HAP-1 (cell line): ENCODE data around the gene ZPR1.
A peak's percentile ranks its signal among the peaks of the same experiment; 100 is the strongest.

Experiments used
- DNase-seq, 2 experiments: peaks; one replicate each; pipeline ENCODE4 v3.0.0-alpha.2; 2016 to 2020; ENCODE audit warnings: low spot score in 2 of 2
- H3K27me3 ChIP-seq: fragments of 250-450 bp; sonication (Bioruptor Pico); 2 replicates; pipeline ENCODE4 v1.5.1; 2020; ENCODE audit warnings: low read depth, mild to moderate bottlenecking, moderate library complexity
- H3K36me3 ChIP-seq: fragments of 250-450 bp; sonication (Bioruptor Pico); replicated peaks from 2 replicates; pipeline ENCODE4 v1.5.1; 2020; ENCODE audit warnings: mild to moderate bottlenecking
- H3K4me1 ChIP-seq: fragments of 250-450 bp; sonication (Bioruptor Pico); 2 replicates; pipeline ENCODE4 v1.5.1; 2020; ENCODE audit warnings: mild to moderate bottlenecking
- H3K4me3 ChIP-seq: fragments of 250-450 bp; sonication (Bioruptor Pico); 2 replicates; pipeline ENCODE4 v1.5.1; 2020; ENCODE audit warnings: mild to moderate bottlenecking, moderate library complexity
- H3K9me3 ChIP-seq: fragments of 250-450 bp; sonication (Bioruptor Pico); 2 replicates; pipeline ENCODE4 v1.5.1; 2020; ENCODE audit warnings: mild to moderate bottlenecking, moderate library complexity
- in situ Hi-C: fragments of 300-500 bp; cut with MboI; formaldehyde crosslinking; loops from 3 replicates; pipeline ENCODE4 v1.14.3; 2020; ENCODE audit warnings: low sequenced_read_pairs, inconsistent platforms, mixed read lengths

Gene ZPR1

DNA sequence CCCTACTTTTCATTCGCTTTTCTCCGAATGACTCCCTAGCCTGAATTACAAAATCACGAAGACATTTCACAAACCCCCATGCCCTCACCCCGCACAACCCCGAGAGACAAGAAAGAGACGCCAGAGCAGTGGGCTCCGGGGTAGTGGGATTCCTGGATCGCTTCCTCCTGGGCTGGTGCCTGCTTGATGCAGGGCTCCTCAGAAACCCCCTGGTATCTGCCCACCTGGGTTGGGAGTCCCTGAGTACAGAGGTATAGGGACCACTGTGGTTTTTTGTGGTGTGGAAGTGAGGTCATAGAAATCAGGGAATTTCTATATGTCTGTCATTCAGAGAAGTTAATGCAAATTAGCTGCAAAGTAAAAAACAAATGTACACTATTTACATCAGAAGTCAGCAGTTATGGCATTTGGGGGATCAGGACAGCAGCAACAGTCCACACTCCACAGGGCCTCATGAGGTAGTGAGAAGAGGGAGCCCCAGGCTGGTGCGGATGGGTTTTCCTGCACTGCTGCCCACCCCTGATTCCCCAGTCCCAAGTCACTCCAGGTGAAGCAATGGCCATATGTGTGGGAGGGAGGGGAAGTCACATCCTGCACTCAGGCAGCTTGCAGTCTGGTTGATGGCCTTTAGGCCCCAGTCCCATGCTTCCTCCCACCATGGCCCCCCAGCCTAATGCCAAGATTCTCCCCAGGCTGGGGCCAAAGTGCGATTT lies 54.6 kb downstream of the ZPR1 start:
- Histone ChIP-seq H3K27me3 (no peaks in the 10 kb centered on the region; the same call in 1 of the 2 replicates), H3K4me1 (no peaks in the 10 kb centered on the region), H3K36me3 (no peaks in the 10 kb centered on the region), H3K4me3 (no peak overlapping the region), H3K9me3 (no peaks in the 10 kb centered on the region)
- in situ Hi-C loops, result no loop called here
- DNase-seq, result no peak

DNA sequence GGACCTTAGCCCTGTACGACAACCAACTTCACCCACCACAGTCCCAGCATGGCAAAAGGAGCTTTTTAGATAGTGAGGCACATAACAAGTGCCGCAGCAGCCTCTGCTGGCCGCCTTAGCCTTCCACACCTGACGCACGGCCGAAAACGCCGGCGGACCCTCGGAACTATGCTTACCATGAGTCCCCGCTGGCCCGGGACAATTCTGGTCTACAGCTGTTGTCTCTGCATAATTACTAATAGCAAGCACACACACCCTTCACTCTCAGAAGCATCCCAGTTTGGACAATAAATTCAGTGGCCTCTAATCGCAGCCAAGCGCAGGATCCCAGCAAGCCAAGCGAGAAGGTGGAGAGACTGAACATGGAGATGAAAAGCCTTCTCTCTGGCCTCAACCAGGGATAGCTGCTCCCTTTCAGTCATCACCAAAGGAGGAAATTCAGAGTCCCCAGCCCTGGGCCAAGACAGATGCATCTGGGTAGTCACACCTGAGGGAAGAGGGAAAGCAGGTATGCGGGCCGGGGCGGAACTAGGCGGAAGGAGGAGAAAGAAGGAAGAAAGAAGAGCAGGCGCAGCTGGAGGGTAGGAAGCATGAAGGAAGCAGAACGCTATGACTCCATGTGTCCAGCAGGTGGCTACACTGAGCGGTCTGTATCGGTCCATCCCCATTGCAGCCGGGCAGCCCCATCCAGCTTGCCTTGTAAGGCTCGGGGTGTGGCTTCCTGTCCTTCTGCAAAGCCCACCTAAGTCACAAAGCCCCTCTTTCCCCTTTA lies 55.4 kb downstream of the ZPR1 start:
- Histone ChIP-seq H3K27me3 (no peaks in the 10 kb centered on the region; the same call in 1 of the 2 replicates), H3K9me3 (no peaks in the 10 kb centered on the region), H3K4me3 (no peak overlapping the region), H3K4me1 (no peaks in the 10 kb centered on the region), H3K36me3 (no peaks in the 10 kb centered on the region)
- in situ Hi-C loops, result no loop called here
- peak; percentile 74 to 81 for DNase-seq

GRCh38 chr11:116731821-116732220 lies 56.0 kb downstream of the ZPR1 start:
- no peaks in the 10 kb centered on the region; the same call in 1 of the 2 replicates for H3K27me3 ChIP-seq
- H3K36me3 ChIP-seq, result no peaks in the 10 kb centered on the region
- H3K4me1 ChIP-seq, result no peaks in the 10 kb centered on the region
- DNase-seq, result no peak
- no peaks in the 10 kb centered on the region for H3K9me3 ChIP-seq
- in situ Hi-C loops, result no loop called here
- no peak overlapping the region for H3K4me3 ChIP-seq

DNA sequence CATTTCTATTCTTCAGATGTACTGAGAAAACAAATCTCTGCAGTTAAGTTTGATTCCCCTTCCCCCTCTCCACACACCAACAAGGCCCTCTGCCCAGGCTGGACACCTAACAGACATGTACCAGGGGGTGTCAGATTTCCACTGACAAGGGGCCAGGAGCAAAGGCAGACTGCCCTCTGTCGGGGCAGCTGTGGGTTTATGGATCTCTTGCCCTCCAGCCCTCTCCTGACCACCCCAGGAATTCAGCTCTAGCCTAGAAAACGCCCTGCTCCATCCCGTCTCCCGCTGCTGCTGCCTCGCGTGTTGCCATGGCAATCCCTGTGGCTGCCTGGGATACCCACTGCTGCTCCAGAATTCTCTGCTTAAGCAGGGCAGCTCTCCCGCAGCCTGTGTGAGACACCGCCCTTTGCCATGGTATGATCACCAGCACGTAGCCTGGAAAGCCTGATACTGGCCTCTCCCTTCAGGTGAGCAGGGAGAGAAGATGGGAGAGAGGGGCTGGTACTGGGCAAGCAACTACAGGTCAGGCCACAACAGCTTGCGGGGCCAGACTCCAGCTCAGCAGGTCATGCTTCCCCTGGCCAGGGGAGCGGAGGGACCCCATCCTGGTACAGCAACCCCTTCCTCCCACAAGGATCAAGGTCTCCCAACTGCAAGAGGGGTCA lies 56.6 kb downstream of the ZPR1 start:
- Histone ChIP-seq H3K27me3 (no peaks in the 10 kb centered on the region; the same call in 1 of the 2 replicates), H3K4me1 (no peaks in the 10 kb centered on the region), H3K9me3 (no peaks in the 10 kb centered on the region), H3K36me3 (no peaks in the 10 kb centered on the region), H3K4me3 (no peak overlapping the region)
- in situ Hi-C loops, result no loop called here
- peak in 1 of 2 experiments; percentile 13 for DNase-seq

DNA sequence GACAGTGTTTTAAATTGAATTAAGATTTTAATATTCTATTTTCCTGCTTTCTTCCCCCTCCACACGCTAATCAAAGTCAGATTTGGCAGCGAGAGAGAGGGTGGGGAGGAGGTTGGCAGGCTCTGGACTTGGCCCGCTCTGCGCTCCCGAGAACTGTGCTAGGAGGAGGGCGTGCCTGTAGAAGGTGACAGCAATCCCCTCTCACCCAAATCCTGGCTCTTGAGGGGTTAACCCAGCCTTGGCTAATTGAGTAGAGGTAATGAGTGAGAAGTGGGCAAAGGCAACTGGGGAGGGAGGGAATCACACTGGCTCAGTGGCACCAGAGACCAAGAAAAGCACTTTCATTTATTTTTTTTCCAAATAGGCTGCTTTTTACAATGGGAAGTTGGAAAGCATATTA lies 57.2 kb downstream of the ZPR1 start:
- Histone ChIP-seq H3K9me3 (no peaks in the 10 kb centered on the region), H3K4me3 (no peak overlapping the region), H3K27me3 (peaks cover 3% of the 10 kb centered on the region; the same call in 1 of the 2 replicates), H3K4me1 (no peaks in the 10 kb centered on the region), H3K36me3 (no peaks in the 10 kb centered on the region)
- in situ Hi-C loops, result no loop called here
- DNase-seq, result no peak

DNA sequence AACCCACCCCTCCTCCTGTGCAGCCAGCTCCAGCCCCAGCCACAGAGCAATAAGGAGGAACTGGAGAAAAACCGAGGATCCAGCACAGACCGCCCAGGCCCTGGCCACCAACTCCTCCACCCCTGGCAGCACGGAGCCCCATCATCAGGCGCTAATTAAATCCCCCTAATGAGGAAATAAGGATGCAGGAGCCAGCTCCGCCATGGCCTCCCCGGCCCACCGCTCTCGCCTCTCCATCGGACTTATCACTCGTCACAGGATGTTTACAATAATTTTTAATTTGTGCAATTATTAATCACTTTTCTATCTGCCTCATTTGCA lies 57.6 kb downstream of the ZPR1 start:
- Histone ChIP-seq H3K4me3 (no peak overlapping the region), H3K9me3 (no peaks in the 10 kb centered on the region), H3K4me1 (no peaks in the 10 kb centered on the region), H3K36me3 (no peaks in the 10 kb centered on the region), H3K27me3 (peaks cover 5% of the 10 kb centered on the region; the same call in 1 of the 2 replicates)
- in situ Hi-C loops, result no loop called here
- no peak for DNase-seq

GRCh38 chr11:116729501-116730240 lies 58.2 kb downstream of the ZPR1 start:
- in situ Hi-C loops, result no loop called here
- Histone ChIP-seq H3K27me3 (peaks cover 5% of the 10 kb centered on the region; the same call in 1 of the 2 replicates), H3K4me1 (no peaks in the 10 kb centered on the region), H3K36me3 (no peaks in the 10 kb centered on the region), H3K4me3 (no peak overlapping the region), H3K9me3 (no peaks in the 10 kb centered on the region)
- DNase-seq, result no peak

DNA sequence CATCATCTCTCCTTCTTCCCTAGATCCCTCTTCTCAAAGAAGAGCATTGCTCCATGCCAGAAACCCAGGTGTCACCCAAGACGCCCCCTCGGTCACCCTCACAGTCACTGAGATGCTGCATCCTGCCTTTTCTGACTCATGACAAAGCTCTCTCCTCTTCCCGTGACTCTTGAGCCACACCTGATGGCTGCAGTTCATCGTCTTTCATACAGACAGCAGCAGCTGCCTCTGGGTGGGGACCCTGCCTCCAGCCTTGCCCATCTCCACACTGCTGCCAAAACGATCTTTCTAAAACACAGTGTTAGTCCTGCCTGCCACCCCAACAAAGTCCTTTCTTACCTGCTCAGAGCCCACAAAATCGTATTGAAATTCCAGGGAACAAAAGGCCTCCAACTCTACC lies 59.8 kb downstream of the ZPR1 start:
- in situ Hi-C loops, result no loop called here

GRCh38 chr11:116725434-116726221 lies 62.2 kb downstream of the ZPR1 start:
- Histone ChIP-seq H3K9me3 (no peaks in the 10 kb centered on the region), H3K4me1 (no peaks in the 10 kb centered on the region), H3K4me3 (no peak overlapping the region), H3K27me3 (0 out of 2 replicates have a peak, but pooled peaks cover 7% of the 10 kb centered on the region), H3K36me3 (no peaks in the 10 kb centered on the region)
- DNase-seq, result no peak
- in situ Hi-C loops, result no loop called here

More for the DNA sequence above, 59.8 kb downstream of the ZPR1 start:
- Histone ChIP-seq H3K4me3 (no peak overlapping the region), H3K36me3 (no peaks in the 10 kb centered on the region), H3K27me3 (peaks cover 5% of the 10 kb centered on the region; the same call in 1 of the 2 replicates), H3K9me3 (no peaks in the 10 kb centered on the region), H3K4me1 (no peaks in the 10 kb centered on the region)
- DNase-seq, result no peak

DNA sequence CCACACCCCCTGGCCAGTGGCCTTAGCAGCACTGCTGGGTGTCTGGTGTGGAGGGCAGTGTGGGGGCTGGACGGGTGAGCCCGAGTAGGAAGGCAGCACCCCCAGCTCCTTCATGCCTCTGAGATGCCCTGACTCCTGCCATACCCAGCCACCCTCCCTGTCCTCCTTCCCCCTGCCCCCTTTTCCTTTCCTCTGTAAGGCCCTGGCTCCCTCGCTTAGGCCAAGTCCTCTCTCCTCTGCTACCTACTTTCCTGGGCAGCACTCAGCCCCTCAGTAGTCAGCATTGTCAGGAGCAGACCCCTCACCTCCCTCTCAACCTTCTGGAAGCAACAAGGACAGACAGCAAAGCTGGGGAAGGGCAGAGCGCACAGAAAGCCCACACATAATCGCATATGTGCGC lies 63.0 kb downstream of the ZPR1 start:
- 0 out of 2 replicates have a peak, but pooled peaks cover 7% of the 10 kb centered on the region for H3K27me3 ChIP-seq
- no peaks in the 10 kb centered on the region for H3K9me3 ChIP-seq
- DNase-seq, result no peak
- in situ Hi-C loops, result no loop called here
- H3K4me3 ChIP-seq, result no peak overlapping the region
- no peaks in the 10 kb centered on the region for H3K4me1 ChIP-seq
- H3K36me3 ChIP-seq, result no peaks in the 10 kb centered on the region
